Sigmoid colon (tissue), 7 donors: ENCODE measurements around the gene NOVA2. TPM values are rescaled to one million over a fixed set of nuclear protein-coding genes. Genes with fewer than 3 reads are reported as not detected.

ENCODE experiments used
- DNase-seq: peaks from one replicate; pipeline ENCODE4 v3.0.0-alpha.2; 2019
- H3K27ac ChIP-seq, 4 donors: fragments of 200-600 bp; sonication (generic); one replicate each; pipeline ENCODE4 v1.5.1; 2016 to 2019; ENCODE audit warnings: mild to moderate bottlenecking in 1 of 4
- H3K27me3 ChIP-seq, 3 donors: fragments of 200-600 bp; sonication (generic); one replicate each; pipeline ENCODE4 v1.5.1; 2019; ENCODE audit warnings: mild to moderate bottlenecking in 1 of 3
- H3K36me3 ChIP-seq, 4 donors: fragments of 200-600 bp; sonication (generic); one replicate each; pipeline ENCODE4 v1.5.1; 2016 to 2019
- H3K4me1 ChIP-seq, 4 donors: fragments of 200-600 bp; sonication (generic); one replicate each; pipeline ENCODE4 v1.5.1; 2017 to 2019
- H3K4me3 ChIP-seq, 4 donors: fragments of 200-600 bp; sonication (generic); one replicate each; pipeline ENCODE4 v1.5.1; 2017 to 2019; ENCODE audit warnings: mild to moderate bottlenecking in 2 of 4, moderate library complexity in 1 of 4
- H3K9me3 ChIP-seq, 4 donors: fragments of 200-600 bp in 3 of 4; sonication (generic) in 3 of 4; one replicate each; pipeline versions ENCODE4 v1.5.1 to v1.6.1; 2013 to 2019
- CTCF ChIP-seq, 4 experiments: fragments of 450-650 bp in 3 of 4; fragments of 200-600 bp in 1 of 4; IDR thresholded peaks; one replicate each; pipeline ENCODE4 v1.5.1; 2016 to 2019; ENCODE audit warnings: antibody characterized with exemption in 4 of 4, mild to moderate bottlenecking in 3 of 4, moderate library complexity in 2 of 4
- EP300 ChIP-seq, 4 donors: sonication (generic); formaldehyde crosslinking; IDR thresholded peaks; one replicate each; pipeline ENCODE4 v1.6.1; 2017; ENCODE audit warnings: antibody characterized with exemption in 4 of 4
- POLR2A ChIP-seq, 2 donors: fragments of 450-650 bp; IDR thresholded peaks; one replicate each; pipeline ENCODE4 v1.6.1; 2016; ENCODE audit warnings: antibody characterized with exemption in 2 of 2, mild to moderate bottlenecking in 2 of 2, moderate library complexity in 2 of 2
- POLR2AphosphoS5 ChIP-seq, 4 donors: sonication (generic); formaldehyde crosslinking; IDR thresholded peaks; one replicate each; pipeline ENCODE4 v1.6.1; 2017; ENCODE audit warnings: antibody characterized with exemption in 4 of 4
- WGBS, 2 donors: extraction: QIAGEN DNeasy Blood & Tissue Kit; methylation state at CpG; one replicate each; pipeline ENCODE4 v1.1.7; 2013; 5-methylcytosine and 5-hydroxymethylcytosine counted together
- intact Hi-C: fragments of 100-400 bp; cut with DNase I; formaldehyde crosslinking; loops from one replicate; pipeline ENCODE4 v1.15.1; 2023
- polyA plus RNA-seq, 3 donors: library from polyadenylated mRNA; stranded (reverse); fragments of 200-250 nt; gene quantifications; one replicate each; pipeline ENCODE4 v1.2.3, GENCODE V29; 2013
- total RNA-seq, 4 donors: library from RNA; depleted of rRNA; stranded (reverse); fragments of >200 nt; gene quantifications; one replicate each; pipeline ENCODE4 v1.1.0, GENCODE V29; 2016
- donor health status: healthy with polysubstance abuse.
- donor health status: Bipolar disorder and iron deficiency.
- donor health status: healthy.

The NOVA2 gene
- total and polyA plus RNA-seq, 7 donors = 0.23 to 3.0 (median 0.68) TPM

GRCh38 chr19:45927565-45928261 lies 46.0 kb downstream of the NOVA2 start:
- H3K27me3 ChIP-seq = peaks cover 0 to 9% (median 0%) of the 10 kb centered on the region in 3 donors
- H3K4me1 ChIP-seq = peaks cover 0 to 7% (median 6%) of the 10 kb centered on the region in 4 donors
- H3K36me3 ChIP-seq = no peaks in the 10 kb centered on the region
- intact Hi-C loops = no loop called here
- no peak overlapping the region for H3K4me3 ChIP-seq
- DNase-seq = peak; percentile 95
- H3K9me3 ChIP-seq = no peaks in the 10 kb centered on the region
- H3K27ac ChIP-seq = no peak overlapping the region
- TF ChIP-seq POLR2AphosphoS5 (IDR thresholded peaks at IDR 0.05) (peak in 3 of 4 donors; percentile 26 to 49 (median 37)), POLR2A (IDR thresholded peaks at IDR 0.05) (no peak), EP300 (IDR thresholded peaks at IDR 0.05) (no peak)
- WGBS, 2 donors = 10 to 13% methylated on average over 33 of the region's 33 CpGs

DNA sequence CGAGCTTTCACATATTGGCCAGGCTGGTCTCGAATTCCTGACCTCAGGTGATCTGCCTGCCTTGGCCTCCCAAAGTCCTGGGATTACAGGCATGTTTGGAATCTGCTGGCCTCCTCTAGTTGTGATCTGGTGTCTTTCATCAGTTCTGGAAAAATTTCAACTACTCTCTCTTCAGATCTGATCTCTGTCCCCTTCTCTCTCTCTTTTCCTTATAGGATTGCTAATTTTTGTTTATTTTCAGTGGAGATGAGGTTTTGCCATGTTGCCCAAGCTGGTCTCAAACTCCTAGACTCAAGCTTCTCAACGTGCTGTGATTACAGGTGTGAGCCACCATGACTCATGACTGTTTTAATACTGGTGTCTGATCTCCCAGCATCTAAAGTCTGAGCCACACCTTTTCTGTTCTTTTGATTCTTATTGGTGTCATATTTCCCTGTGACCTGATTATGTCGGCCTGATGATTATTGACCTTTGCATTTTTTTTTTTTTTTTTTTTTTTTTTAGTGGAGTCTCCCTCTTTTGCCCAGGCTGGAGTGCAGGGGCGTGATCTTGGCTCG lies 48.7 kb downstream of the NOVA2 start:
- H3K36me3 ChIP-seq = no peaks in the 10 kb centered on the region
- no peak overlapping the region for H3K27ac ChIP-seq
- no peak for DNase-seq
- no peaks in the 10 kb centered on the region for H3K27me3 ChIP-seq
- peaks cover 0 to 7% (median 6%) of the 10 kb centered on the region in 4 donors for H3K4me1 ChIP-seq
- H3K9me3 ChIP-seq = no peaks in the 10 kb centered on the region
- TF ChIP-seq EP300 (IDR thresholded peaks at IDR 0.05) (no peak), CTCF (IDR thresholded peaks at IDR 0.05) (no peak), POLR2A (IDR thresholded peaks at IDR 0.05) (no peak), POLR2AphosphoS5 (IDR thresholded peaks at IDR 0.05) (no peak)
- intact Hi-C loops = no loop called here
- no peak overlapping the region for H3K4me3 ChIP-seq
- WGBS, 2 donors = 44 to 73% methylated on average over 6 of the region's 6 CpGs

DNA sequence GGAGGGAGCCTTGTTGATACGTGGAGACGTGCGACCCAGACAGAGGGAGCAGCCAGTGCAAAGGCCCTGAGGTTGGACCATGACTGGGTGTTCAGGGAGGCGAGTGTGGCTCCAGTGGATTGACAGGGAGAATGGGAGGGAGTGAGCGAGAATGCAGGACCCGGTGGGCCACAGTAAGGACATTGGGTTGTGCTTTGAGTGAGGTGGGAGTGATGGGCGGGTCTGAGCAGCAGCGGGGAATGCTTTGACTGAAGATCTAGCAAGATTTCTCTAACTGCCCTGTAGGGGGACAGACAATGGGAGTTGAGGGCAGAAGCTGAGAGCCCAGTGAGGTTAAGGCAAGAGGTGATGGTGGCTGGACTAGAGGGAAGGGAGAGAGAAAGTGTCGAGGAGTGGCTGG lies 51.4 kb downstream of the NOVA2 start:
- no peak for DNase-seq
- Histone ChIP-seq H3K36me3 (no peaks in the 10 kb centered on the region), H3K27ac (no peak overlapping the region), H3K4me3 (no peak overlapping the region), H3K4me1 (no peaks in the 10 kb centered on the region), H3K27me3 (peaks cover 0 to 8% (median 0%) of the 10 kb centered on the region in 3 donors), H3K9me3 (no peaks in the 10 kb centered on the region)
- intact Hi-C loops = no loop called here
- no peak for TF ChIP-seq POLR2A (IDR thresholded peaks at IDR 0.05)
- TF ChIP-seq CTCF (IDR thresholded peaks at IDR 0.05) = no peak
- no peak for TF ChIP-seq POLR2AphosphoS5 (IDR thresholded peaks at IDR 0.05)
- no peak for TF ChIP-seq EP300 (IDR thresholded peaks at IDR 0.05)
- 61 to 79% methylated on average over 9 of the region's 9 CpGs for WGBS, 2 donors

DNA sequence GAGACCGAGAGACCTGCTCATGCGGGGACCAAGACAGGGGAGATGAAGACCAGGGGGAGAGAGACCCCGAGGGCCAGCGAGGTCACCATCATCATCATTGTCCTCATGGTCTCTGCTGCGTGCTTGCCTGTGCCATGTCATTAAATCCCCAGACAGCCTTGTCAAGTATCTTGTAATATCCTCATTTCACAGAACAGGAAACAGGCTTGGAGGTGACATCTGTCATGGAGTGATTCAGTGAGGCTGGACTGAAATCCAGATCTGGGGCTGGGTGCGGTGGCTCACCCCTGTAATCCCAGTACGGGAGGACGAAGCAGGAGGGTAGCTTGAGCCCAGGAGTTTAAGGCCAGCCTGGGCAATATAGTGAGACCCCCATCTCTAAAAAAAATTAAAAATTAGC lies 53.2 kb downstream of the NOVA2 start:
- 53 to 67% methylated on average over 8 of the region's 8 CpGs for whole genome bisulfite sequencing, 2 donors

More for the DNA sequence above, 53.2 kb downstream of the NOVA2 start:
- no peak overlapping the region for H3K4me3 ChIP-seq
- no peak for DNase-seq
- TF ChIP-seq CTCF (IDR thresholded peaks at IDR 0.05) (no peak), POLR2A (IDR thresholded peaks at IDR 0.05) (no peak), EP300 (IDR thresholded peaks at IDR 0.05) (no peak), POLR2AphosphoS5 (IDR thresholded peaks at IDR 0.05) (no peak)
- H3K27me3 ChIP-seq = peaks cover 0 to 16% (median 0%) of the 10 kb centered on the region in 3 donors
- intact Hi-C loops = no loop called here
- no peak overlapping the region for H3K27ac ChIP-seq
- H3K36me3 ChIP-seq = no peaks in the 10 kb centered on the region
- no peaks in the 10 kb centered on the region for H3K9me3 ChIP-seq
- no peaks in the 10 kb centered on the region for H3K4me1 ChIP-seq
